H1 (cell line): Measurements from ENCODE around the gene GRIFIN. TPM values are rescaled to one million over a fixed set of nuclear protein-coding genes. Genes with fewer than 3 reads are reported as not detected.

ENCODE experiments used
- CTCF ChIA-PET: fragments of 300-600 bp; sonication (Branson Sonifier 250); formaldehyde crosslinking; loops from one replicate; lab custom pipeline; 2021; ENCODE audit not compliant: partially characterized antibody; lab: Charles Lee
- POLR2A ChIA-PET: fragments of 300-600 bp; sonication (Branson Sonifier 250); formaldehyde crosslinking; loops from one replicate; lab custom pipeline; 2021; ENCODE audit warnings: inconsistent platforms; ENCODE audit not compliant: partially characterized antibody; lab: Charles Lee
- DNase-seq, 2 experiments: peaks; one replicate each; pipeline versions ENCODE4 v3.0.0 to v3.0.0-alpha.2; 2010 to 2022; ENCODE audit warnings: low spot score in 2 of 2, low read depth in 1 of 2, mixed read lengths in 1 of 2
- FAIRE-seq: peaks from 2 replicates; lab custom pipeline; 2011; peaks lifted over from hg19 to GRCh38; lab: Jason Lieb, UNC
- H2AFZ ChIP-seq: 2 replicates; pipeline ENCODE4 v1.8.1; 2012; ENCODE audit warnings: low read length, inconsistent platforms
- H2AK5ac ChIP-seq: 2 replicates; pipeline ENCODE4 v1.6.1; 2013; ENCODE audit warnings: low read depth, low read length
- H2BK120ac ChIP-seq: replicated peaks from 2 replicates; pipeline ENCODE3; 2013; ENCODE audit warnings: low read depth, low read length, inconsistent platforms
- H2BK12ac ChIP-seq: 2 replicates; pipeline ENCODE4 v1.6.1; 2013; ENCODE audit warnings: low read depth, low read length
- H2BK15ac ChIP-seq: 2 replicates; pipeline ENCODE4 v1.6.1; 2013; ENCODE audit warnings: low read length
- H2BK20ac ChIP-seq: 2 replicates; pipeline ENCODE4 v1.6.1; 2013; ENCODE audit warnings: low read length
- H2BK5ac ChIP-seq: 2 replicates; pipeline ENCODE4 v1.6.1; 2013; ENCODE audit warnings: low read depth, low read length
- H3K14ac ChIP-seq: 2 replicates; pipeline ENCODE4 v1.6.1; 2013; ENCODE audit warnings: inconsistent platforms; ENCODE audit not compliant: insufficient read length
- H3K18ac ChIP-seq: 2 replicates; pipeline ENCODE4 v1.6.1; 2013; ENCODE audit warnings: low read length; ENCODE audit errors: extremely low read depth
- H3K23ac ChIP-seq: 2 replicates; pipeline ENCODE4 v1.6.1; 2013; ENCODE audit warnings: inconsistent platforms; ENCODE audit not compliant: insufficient read length
- H3K23me2 ChIP-seq: 2 replicates; pipeline ENCODE4 v1.6.1; 2013; ENCODE audit warnings: low read depth, low read length
- H3K27ac ChIP-seq: 2 replicates; pipeline ENCODE4 v1.6.1; 2011; ENCODE audit warnings: low read depth, low read length, inconsistent platforms
- H3K27me3 ChIP-seq, 4 experiments: replicated peaks in 1 of 4; 1 replicate in 1 of 4; 2 replicates in 3 of 4; pipeline versions ENCODE4 v1.6.1 to v1.8.1; 2011 to 2013; ENCODE audit warnings: low read length in 3 of 4, mild to moderate bottlenecking in 3 of 4, inconsistent platforms in 2 of 4, mixed read lengths in 2 of 4, moderate library complexity in 1 of 4; ENCODE audit not compliant: control insufficient read depth in 3 of 4, insufficient read depth in 3 of 4; ENCODE audit errors: extremely low read depth in 1 of 4
- H3K36me3 ChIP-seq, 4 experiments: 2 replicates each; pipeline versions ENCODE4 v1.6.1 to v1.8.1; 2011 to 2013; ENCODE audit warnings: mild to moderate bottlenecking in 4 of 4, low read length in 3 of 4, moderate library complexity in 2 of 4, control low read depth in 1 of 4, inconsistent platforms in 1 of 4; ENCODE audit not compliant: insufficient read depth in 4 of 4, control insufficient read depth in 2 of 4
- H3K4ac ChIP-seq: replicated peaks from 2 replicates; pipeline ENCODE3; 2013; ENCODE audit warnings: low read length, low read depth, mixed read lengths, inconsistent platforms; ENCODE audit not compliant: insufficient read length
- H3K4me1 ChIP-seq, 4 experiments: replicated peaks in 1 of 4; 1 replicate in 1 of 4; 2 replicates in 3 of 4; pipeline versions ENCODE4 v1.6.1 to v1.8.1; 2011 to 2013; ENCODE audit warnings: low read length in 3 of 4, inconsistent platforms in 2 of 4, mixed read lengths in 1 of 4; ENCODE audit not compliant: insufficient read depth in 4 of 4, control insufficient read depth in 3 of 4
- H3K4me2 ChIP-seq, 2 experiments: 2 replicates each; pipeline versions ENCODE4 v1.6.1 to v1.8.1; 2011 to 2013; ENCODE audit warnings: low read depth in 2 of 2, low read length in 2 of 2, control low read depth in 1 of 2, inconsistent platforms in 1 of 2, mild to moderate bottlenecking in 1 of 2; ENCODE audit not compliant: insufficient read depth in 1 of 2
- H3K4me3 ChIP-seq, 4 experiments: fragments of 200-600, 300-600 bp in 1 of 4; sonication (generic), shearing (Covaris generic), sonication (Bioruptor Twin) in 1 of 4; 2 replicates each; pipeline versions ENCODE4 v1.5.1 to v1.8.1; 2011 to 2016; ENCODE audit warnings: low read length in 4 of 4, low read depth in 3 of 4, control low read depth in 2 of 4, inconsistent platforms in 2 of 4, mild to moderate bottlenecking in 2 of 4, mixed read lengths in 1 of 4, moderate library complexity in 1 of 4; ENCODE audit not compliant: insufficient read depth in 2 of 4; ENCODE audit errors: extremely low read depth in 1 of 4
- H3K56ac ChIP-seq: replicated peaks from 2 replicates; pipeline ENCODE3; 2013; ENCODE audit warnings: low read depth, mild to moderate bottlenecking, mixed read lengths, low read length, inconsistent platforms; ENCODE audit not compliant: insufficient read length
- H3K79me1 ChIP-seq: 2 replicates; pipeline ENCODE4 v1.6.1; 2013; ENCODE audit warnings: low read depth, low read length, control low read depth
- H3K79me2 ChIP-seq, 2 experiments: 2 replicates each; pipeline versions ENCODE4 v1.6.1 to v1.8.1; 2012 to 2013; ENCODE audit warnings: low read length in 2 of 2, mild to moderate bottlenecking in 2 of 2, inconsistent platforms in 1 of 2; ENCODE audit not compliant: insufficient read depth in 2 of 2, control insufficient read depth in 1 of 2
- H3K9ac ChIP-seq, 4 experiments: replicated peaks in 1 of 4; 1 replicate in 1 of 4; 2 replicates in 3 of 4; pipeline versions ENCODE4 v1.6.1 to v1.8.1; 2011 to 2013; ENCODE audit warnings: low read depth in 3 of 4, low read length in 3 of 4, control low read depth in 2 of 4, mild to moderate bottlenecking in 2 of 4, moderate library complexity in 2 of 4, inconsistent platforms in 1 of 4; ENCODE audit errors: extremely low read depth in 1 of 4
- H3K9me3 ChIP-seq, 2 experiments: 2 replicates each; pipeline versions ENCODE4 v1.6.1 to v1.8.1; 2012 to 2013; ENCODE audit warnings: mild to moderate bottlenecking in 2 of 2, moderate library complexity in 2 of 2, control low read depth in 1 of 2, inconsistent platforms in 1 of 2, low read depth in 1 of 2, low read length in 1 of 2, mixed read lengths in 1 of 2; ENCODE audit not compliant: insufficient read depth in 2 of 2
- H4K20me1 ChIP-seq, 2 experiments: replicated peaks in 1 of 2; 2 replicates each; pipeline versions ENCODE3 to v1.8.1; 2011 to 2013; ENCODE audit warnings: inconsistent platforms in 2 of 2, low read length in 2 of 2, mild to moderate bottlenecking in 1 of 2; ENCODE audit not compliant: insufficient read depth in 2 of 2, control insufficient read depth in 1 of 2
- H4K5ac ChIP-seq: 2 replicates; pipeline ENCODE4 v1.6.1; 2013; ENCODE audit warnings: low read length, low read depth, mixed read lengths, inconsistent platforms; ENCODE audit not compliant: insufficient read length
- H4K8ac ChIP-seq: 2 replicates; pipeline ENCODE4 v1.8.0; 2013; ENCODE audit warnings: mild to moderate bottlenecking, moderate library complexity, low read length, inconsistent platforms; ENCODE audit not compliant: insufficient read depth; ENCODE audit errors: extremely low read depth
- H4K91ac ChIP-seq: replicated peaks from 2 replicates; pipeline ENCODE3; 2013; ENCODE audit warnings: low read length, mixed read lengths, inconsistent platforms; ENCODE audit not compliant: insufficient read length
- BCL11A ChIP-seq, 2 experiments: IDR thresholded peaks; one replicate each; pipeline ENCODE4 v1.6.1; 2011; ENCODE audit warnings: low read depth in 2 of 2, low read length in 2 of 2, mild to moderate bottlenecking in 2 of 2
- BRCA1 ChIP-seq: IDR thresholded peaks from 2 replicates; pipeline ENCODE4 v1.6.1; 2012; ENCODE audit warnings: low read depth, low read length, improper control_type of control experiment
- CREB1 ChIP-seq: IDR thresholded peaks from 2 replicates; pipeline ENCODE4 v1.6.1; 2012; ENCODE audit warnings: inconsistent platforms
- EP300 ChIP-seq, 2 experiments: IDR thresholded peaks; 1 replicate in 1 of 2; 2 replicates in 1 of 2; pipeline ENCODE4 v1.6.1; 2011 to 2012; ENCODE audit warnings: low read depth in 2 of 2, low read length in 2 of 2, mild to moderate bottlenecking in 2 of 2, borderline replicate concordance in 1 of 2, inconsistent platforms in 1 of 2, moderate library complexity in 1 of 2
- GABPA ChIP-seq: IDR thresholded peaks from 2 replicates; pipeline ENCODE4 v1.6.1; 2011; ENCODE audit warnings: mild to moderate bottlenecking, low read length, moderate library complexity, borderline replicate concordance; ENCODE audit not compliant: insufficient read depth
- HDAC2 ChIP-seq, 2 experiments: fragments of 300-600 bp in 1 of 2; sonication (generic) in 1 of 2; IDR thresholded peaks; 2 replicates each; pipeline ENCODE4 v1.6.1; 2011 to 2012; ENCODE audit warnings: low read depth in 2 of 2, low read length in 2 of 2, mild to moderate bottlenecking in 2 of 2, moderate library complexity in 2 of 2, borderline replicate concordance in 1 of 2, inconsistent platforms in 1 of 2
- KDM1A ChIP-seq: fragments of 200-600, 300-600 bp; sonication (generic); IDR thresholded peaks from 2 replicates; pipeline ENCODE4 v1.7.1; 2016; ENCODE audit warnings: mild to moderate bottlenecking, low read length, borderline replicate concordance
- KDM4A ChIP-seq: IDR thresholded peaks from one replicate; pipeline ENCODE4 v1.7.1; 2012; ENCODE audit warnings: low read depth, mild to moderate bottlenecking, moderate library complexity, low read length, inconsistent platforms; ENCODE audit not compliant: severe bottlenecking
- RNF2 ChIP-seq: fragments of 200-900, 300-1000 bp; sonication (generic); IDR thresholded peaks from 2 replicates; pipeline ENCODE4 v1.7.1; 2016; ENCODE audit warnings: borderline replicate concordance, low read depth, mild to moderate bottlenecking, antibody characterized with exemption, low read length; ENCODE audit not compliant: poor library complexity, severe bottlenecking; ENCODE audit errors: missing control alignments
- SIRT6 ChIP-seq: IDR thresholded peaks from one replicate; pipeline ENCODE4 v1.7.1; 2012; ENCODE audit warnings: low read length, inconsistent platforms
- WGBS, 2 experiments: shearing (Covaris generic) in 1 of 2; methylation state at CpG; one replicate each; pipeline versions ENCODE4 v1.1.6 to v1.1.7; 2013 to 2015; ENCODE audit warnings: low lambda C conversion rate in 2 of 2, mixed read lengths in 2 of 2, inconsistent platforms in 1 of 2, low coverage in 1 of 2, missing lambda C conversion rate in 1 of 2; ENCODE audit not compliant: insufficient replicate concordance in 2 of 2, insufficient coverage in 1 of 2, insufficient read length in 1 of 2; ENCODE audit errors: extremely low coverage in 1 of 2, missing lambda C conversion rate in 1 of 2; 5-methylcytosine and 5-hydroxymethylcytosine counted together
- polyA plus RNA-seq, 7 experiments: library from polyadenylated mRNA; depleted of rRNA in 3 of 7; stranded (reverse) in 5 of 7; unstranded in 2 of 7; fragments of >200 nt in 5 of 7; fragments of 200-250 nt in 2 of 7; gene quantifications; 1 replicate in 5 of 7; 2 replicates in 1 of 7; 4 replicates in 1 of 7; pipeline versions ENCODE4 v1.2.1 to v1.2.3, GENCODE V29; 2011 to 2013; ENCODE audit warnings: missing spikeins in 2 of 7, mixed read lengths in 2 of 7
- total RNA-seq: library from RNA; stranded (reverse); fragmentation: NEBNext Ultra II Directional; extraction: Animal tissue kit (Norgen Biotek cat#: 25700); gene quantifications from 2 replicates; pipeline ENCODE4 v1.2.1, GENCODE V29; 2021
- TF ChIP-seq, protein P1 (sequence below): IDR thresholded peaks from 2 replicates; pipeline ENCODE4 v1.6.1; 2011; ENCODE audit warnings: low read length, improper control_type of control experiment

The GRIFIN gene
- total and polyA plus RNA-seq, 2 of the 8 experiments (the other 6 are each of a cell fraction or from before 2014, with no cell fraction given) = not detected

DNA sequence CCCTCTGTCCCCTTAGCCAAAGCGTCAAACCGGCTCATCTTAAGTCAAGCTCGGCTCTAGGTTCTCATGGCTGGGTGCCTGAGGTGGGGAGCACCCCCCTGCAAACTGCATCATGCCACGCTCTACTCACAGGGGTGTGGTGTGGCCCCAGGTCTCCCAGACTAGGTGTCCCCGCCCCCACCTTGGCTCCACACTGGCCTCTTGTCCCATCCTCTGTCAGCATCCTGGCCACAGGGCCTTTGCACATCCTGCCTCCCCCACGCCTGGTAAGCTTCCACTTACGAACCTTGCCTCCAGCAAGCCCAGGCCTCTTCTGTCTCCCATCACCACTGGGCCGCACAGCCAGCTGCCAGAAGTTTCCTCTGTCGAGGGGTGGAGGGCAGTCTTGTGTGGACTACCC is 20.2 kb upstream of the GRIFIN start:
- no peak overlapping the region for H3K27ac ChIP-seq
- H4K20me1 ChIP-seq = no peaks in the 10 kb centered on the region
- H4K91ac ChIP-seq = peak overlapping the region; percentile 98
- peak overlapping the region; percentile 37 for H4K5ac ChIP-seq
- peaks cover 10% of the 10 kb centered on the region; the same call in 1 of the 2 replicates for H3K23me2 ChIP-seq
- H3K9ac ChIP-seq = no peak overlapping the region
- peak overlapping the region; percentile 74 for H3K4ac ChIP-seq
- POLR2A ChIA-PET = interaction anchor here (1.0 to 1.6 kb wide), 3 partner anchors 11 to 29 kb away, joined by 3 to 4 read pairs (median 4); no protein-coding TSS in a partner anchor
- H2BK5ac ChIP-seq = peak overlapping the region; percentile 83
- peak overlapping the region; percentile 38 for H2BK120ac ChIP-seq
- H3K36me3 ChIP-seq = no peaks in the 10 kb centered on the region
- H3K27me3 ChIP-seq = no peaks in the 10 kb centered on the region
- no peaks in the 10 kb centered on the region; the same call in 1 of the 2 replicates for H3K79me1 ChIP-seq
- CTCF ChIA-PET = interaction anchor here (0.9 to 8.5 kb wide), 7 partner anchors 12 to 112 kb away, joined by 3 to 67 read pairs (median 4); no protein-coding TSS in a partner anchor
- WGBS, 2 experiments = 83% methylated on average over 8 of the region's 9 CpGs; no CpG with 5 or more reads in 1 of the 2 experiments
- H3K9me3 ChIP-seq = no peaks in the 10 kb centered on the region
- FAIRE-seq = no peak
- H2BK15ac ChIP-seq = peak overlapping the region; percentile 61; the same call in 1 of the 2 replicates
- peaks cover 0 to 53% (median 37%) of the 10 kb centered on the region in 4 experiments; a peak in 6 of 7 replicates for H3K4me1 ChIP-seq
- H2BK20ac ChIP-seq = peak overlapping the region; percentile 95; the same call in 1 of the 2 replicates
- H2BK12ac ChIP-seq = peak overlapping the region; percentile 94; the same call in 1 of the 2 replicates
- H3K14ac ChIP-seq = no peak overlapping the region
- H2AFZ ChIP-seq = no peak overlapping the region
- no peak overlapping the region for H3K4me3 ChIP-seq
- H3K4me2 ChIP-seq = no peak overlapping the region
- H3K18ac ChIP-seq = peak overlapping the region; percentile 78
- no peak overlapping the region for H3K23ac ChIP-seq
- H4K8ac ChIP-seq = peak overlapping the region; percentile 45
- no peak for DNase-seq
- no peak overlapping the region for H3K56ac ChIP-seq
- H3K79me2 ChIP-seq = no peaks in the 10 kb centered on the region
- H2AK5ac ChIP-seq = peak overlapping the region; percentile 75
- TF ChIP-seq, protein P1, sequence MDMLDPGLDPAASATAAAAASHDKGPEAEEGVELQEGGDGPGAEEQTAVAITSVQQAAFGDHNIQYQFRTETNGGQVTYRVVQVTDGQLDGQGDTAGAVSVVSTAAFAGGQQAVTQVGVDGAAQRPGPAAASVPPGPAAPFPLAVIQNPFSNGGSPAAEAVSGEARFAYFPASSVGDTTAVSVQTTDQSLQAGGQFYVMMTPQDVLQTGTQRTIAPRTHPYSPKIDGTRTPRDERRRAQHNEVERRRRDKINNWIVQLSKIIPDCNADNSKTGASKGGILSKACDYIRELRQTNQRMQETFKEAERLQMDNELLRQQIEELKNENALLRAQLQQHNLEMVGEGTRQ = no peak
- TF ChIP-seq EP300 (IDR thresholded peaks at IDR 0.05; ENCODE audit: borderline replicate concordance in 1 of 2, low read depth in 2 of 2, low read length in 2 of 2) = no peak
- TF ChIP-seq BCL11A (IDR thresholded peaks at IDR 0.05; ENCODE audit: low read depth in 2 of 2, low read length in 2 of 2) = no peak
- 0 out of 4 replicates have a peak, but pooled peaks of 1 of the 2 experiments have one; percentile 75 for TF ChIP-seq HDAC2 (IDR thresholded peaks at IDR 0.05; ENCODE audit: borderline replicate concordance in 1 of 2, low read depth in 2 of 2, low read length in 2 of 2)
- no peak for TF ChIP-seq GABPA
- no peak for TF ChIP-seq SIRT6
- no peak for TF ChIP-seq BRCA1
- peak; percentile 98 for TF ChIP-seq KDM1A
- no peak for TF ChIP-seq RNF2
- 0 out of 2 replicates have a peak, but pooled peaks have one; percentile 1 for TF ChIP-seq CREB1
- TF ChIP-seq KDM4A = no peak
